Activated CD8-positive, alpha-beta T cell treated with anti-CD3 and anti-CD28 coated beads, Interleukin-2, amount 10 ng/mL, durations not matched to agents 7 days and 5 days (primary cell): ENCODE measurements around the gene SIPA1L2. TPM values are rescaled to one million over a fixed set of nuclear protein-coding genes. Genes with fewer than 3 reads are reported as not detected.

Source experiments
- ATAC-seq: fragments of 150-1000 bp; cut with Tn5 transposase; one replicate; pipeline ENCODE4 v1.10.0; 2021; ENCODE audit warnings: moderate library complexity
- CTCF ChIA-PET: fragments of 350-600 bp; sonication (Branson Sonifier 250); formaldehyde crosslinking; loops from one replicate; lab custom pipeline; 2021; ENCODE audit warnings: antibody characterized with exemption; lab: Charles Lee
- POLR2A ChIA-PET: fragments of 350-600 bp; sonication (Branson Sonifier 250); formaldehyde crosslinking; loops from one replicate; lab custom pipeline; 2021; ENCODE audit warnings: antibody characterized with exemption; lab: Charles Lee
- DNase-seq: peaks from one replicate; pipeline ENCODE4 v3.0.0-alpha.2; 2020
- H3K27ac Mint-ChIP-seq: one replicate; pipeline ENCODE4 v1.8.0; 2021; ENCODE audit warnings: mild to moderate bottlenecking, mixed read lengths
- H3K27me3 Mint-ChIP-seq: one replicate; pipeline ENCODE4 v1.8.0; 2021; ENCODE audit warnings: low read depth, mixed read lengths
- H3K36me3 Mint-ChIP-seq: one replicate; pipeline ENCODE4 v1.8.0; 2021; ENCODE audit warnings: low read depth, mixed read lengths
- H3K4me1 Mint-ChIP-seq: one replicate; pipeline ENCODE4 v1.8.0; 2021; ENCODE audit warnings: low read depth, mixed read lengths
- H3K4me3 Mint-ChIP-seq: one replicate; pipeline ENCODE4 v1.8.0; 2021; ENCODE audit warnings: mild to moderate bottlenecking, mixed read lengths
- H3K9me3 Mint-ChIP-seq: one replicate; pipeline ENCODE4 v1.8.0; 2022; ENCODE audit warnings: mixed read lengths; ENCODE audit not compliant: insufficient read depth
- total RNA-seq, 2 experiments: library from RNA; stranded (reverse); gene quantifications; one replicate each; pipeline ENCODE4 v1.2.3, GENCODE V29; 2021

Gene SIPA1L2
- under 1 TPM; 0.23 to 0.66 TPM for total RNA-seq

GRCh38 chr1:232630047-232630893, at the start of gene SIPA1L2:
Gene SIPA1L2 (minus strand): TSS chr1:232630133. CDS start chr1:232515339, 114,794 bp downstream.
- Mint-ChIP-seq H3K9me3 (no peaks in the 10 kb centered on the region), H3K27me3 (peaks cover 50% of the 10 kb centered on the region), H3K4me1 (peaks cover 14% of the 10 kb centered on the region), H3K4me3 (peak within 1 kb of the TSS; percentile 78), H3K27ac (no peak within 1 kb of the TSS), H3K36me3 (no peaks in the 10 kb centered on the region)
- ChIA-PET POLR2A (no interaction called here), CTCF (no interaction called here)
- DNase-seq (peak; percentile 84), ATAC-seq (peak; percentile 99)

- no peaks in the 10 kb centered on the region for H3K4me1 Mint-ChIP-seq
- ATAC-seq (no peak), DNase-seq (no peak)
- H3K4me3 Mint-ChIP-seq = no peak overlapping the region
- no peaks in the 10 kb centered on the region for H3K36me3 Mint-ChIP-seq
- ChIA-PET POLR2A (no interaction called here), CTCF (no interaction called here)
- no peaks in the 10 kb centered on the region for H3K27me3 Mint-ChIP-seq
- H3K9me3 Mint-ChIP-seq = no peaks in the 10 kb centered on the region
- H3K27ac Mint-ChIP-seq = no peak overlapping the region
These were observed 48.4 kb upstream of the SIPA1L2 start for GRCh38 chr1:232678185-232678886.

- H3K36me3 Mint-ChIP-seq = no peaks in the 10 kb centered on the region
- H3K9me3 Mint-ChIP-seq = no peaks in the 10 kb centered on the region
These were observed 46.4 kb upstream of the SIPA1L2 start for GRCh38 chr1:232676307-232676706.

GRCh38 chr1:232675898-232676297, 46.0 kb upstream of the SIPA1L2 start:
- CTCF ChIA-PET = interaction anchor here (0.9 to 1.1 kb wide), 2 partner anchors 16 to 49 kb away, joined by 3 read pairs; no protein-coding TSS in a partner anchor
- Mint-ChIP-seq H3K36me3 (no peaks in the 10 kb centered on the region), H3K27ac (no peak overlapping the region), H3K4me3 (no peak overlapping the region), H3K4me1 (no peaks in the 10 kb centered on the region), H3K27me3 (peaks cover 2% of the 10 kb centered on the region), H3K9me3 (no peaks in the 10 kb centered on the region)
- ATAC-seq = no peak
- no peak for DNase-seq
- POLR2A ChIA-PET = no interaction called here

More at GRCh38 chr1:232676307-232676706, 46.4 kb upstream of the SIPA1L2 start:
- DNase-seq (no peak), ATAC-seq (peak; percentile 15)
- no peak overlapping the region for H3K4me3 Mint-ChIP-seq
- ChIA-PET CTCF (interaction anchor here (0.9 to 1.1 kb wide), 2 partner anchors 16 to 49 kb away, joined by 3 read pairs; no protein-coding TSS in a partner anchor), POLR2A (no interaction called here)
- no peaks in the 10 kb centered on the region for H3K4me1 Mint-ChIP-seq
- no peak overlapping the region for H3K27ac Mint-ChIP-seq
- peaks cover 2% of the 10 kb centered on the region for H3K27me3 Mint-ChIP-seq

- ATAC-seq = no peak
- no peaks in the 10 kb centered on the region for H3K4me1 Mint-ChIP-seq
- ChIA-PET POLR2A (no interaction called here), CTCF (interaction anchor here (1.1 kb wide), 1 partner anchor 15 kb away, joined by 3 read pairs; no protein-coding TSS in a partner anchor)
- no peaks in the 10 kb centered on the region for H3K36me3 Mint-ChIP-seq
- peaks cover 6% of the 10 kb centered on the region for H3K27me3 Mint-ChIP-seq
- DNase-seq = no peak
- no peak overlapping the region for H3K27ac Mint-ChIP-seq
- H3K4me3 Mint-ChIP-seq = no peak overlapping the region
- H3K9me3 Mint-ChIP-seq = no peaks in the 10 kb centered on the region
These were observed 45.3 kb upstream of the SIPA1L2 start for GRCh38 chr1:232675260-232675659.

GRCh38 chr1:232673256-232673655, 43.3 kb upstream of the SIPA1L2 start:
- no peaks in the 10 kb centered on the region for H3K4me1 Mint-ChIP-seq
- no peak overlapping the region for H3K27ac Mint-ChIP-seq
- H3K36me3 Mint-ChIP-seq = no peaks in the 10 kb centered on the region
- H3K9me3 Mint-ChIP-seq = no peaks in the 10 kb centered on the region
- ATAC-seq (no peak), DNase-seq (no peak)
- CTCF ChIA-PET = interaction anchor here (1.8 kb wide), 1 partner anchor 10 kb away, joined by 6 read pairs; no protein-coding TSS in a partner anchor
- peaks cover 11% of the 10 kb centered on the region for H3K27me3 Mint-ChIP-seq
- no peak overlapping the region for H3K4me3 Mint-ChIP-seq
- POLR2A ChIA-PET = no interaction called here

- DNase-seq (no peak), ATAC-seq (no peak)
- Mint-ChIP-seq H3K27me3 (peaks cover 14% of the 10 kb centered on the region), H3K36me3 (no peaks in the 10 kb centered on the region), H3K27ac (no peak overlapping the region), H3K4me3 (no peak overlapping the region), H3K9me3 (no peaks in the 10 kb centered on the region), H3K4me1 (peaks cover 11% of the 10 kb centered on the region)
- ChIA-PET CTCF (no interaction called here), POLR2A (no interaction called here)
These were observed 40.2 kb upstream of the SIPA1L2 start for GRCh38 chr1:232669981-232670747.

- H3K9me3 Mint-ChIP-seq = no peaks in the 10 kb centered on the region
- POLR2A ChIA-PET = no interaction called here
- CTCF ChIA-PET = interaction anchor here (1.4 kb wide), 1 partner anchor 33 kb away, joined by 5 read pairs; no protein-coding TSS in a partner anchor
- no peaks in the 10 kb centered on the region for H3K36me3 Mint-ChIP-seq
- DNase-seq (no peak), ATAC-seq (no peak)
- H3K27ac Mint-ChIP-seq = no peak overlapping the region
- H3K27me3 Mint-ChIP-seq = peaks cover 12% of the 10 kb centered on the region
- peaks cover 11% of the 10 kb centered on the region for H3K4me1 Mint-ChIP-seq
- H3K4me3 Mint-ChIP-seq = no peak overlapping the region
These were observed 37.8 kb upstream of the SIPA1L2 start for GRCh38 chr1:232667778-232668165.

GRCh38 chr1:232667094-232667777, 37.3 kb upstream of the SIPA1L2 start:
- CTCF ChIA-PET = interaction anchor here (1.4 kb wide), 1 partner anchor 33 kb away, joined by 5 read pairs; no protein-coding TSS in a partner anchor
- ATAC-seq (no peak), DNase-seq (no peak)
- Mint-ChIP-seq H3K9me3 (no peaks in the 10 kb centered on the region), H3K36me3 (no peaks in the 10 kb centered on the region), H3K27ac (no peak overlapping the region), H3K4me1 (peaks cover 11% of the 10 kb centered on the region), H3K27me3 (peaks cover 12% of the 10 kb centered on the region), H3K4me3 (no peak overlapping the region)
- POLR2A ChIA-PET = no interaction called here

- CTCF ChIA-PET = no interaction called here
- H3K27ac Mint-ChIP-seq = no peak overlapping the region
- H3K27me3 Mint-ChIP-seq = peaks cover 12% of the 10 kb centered on the region
- no peak overlapping the region for H3K4me3 Mint-ChIP-seq
- POLR2A ChIA-PET = no interaction called here
- no peaks in the 10 kb centered on the region for H3K36me3 Mint-ChIP-seq
- H3K9me3 Mint-ChIP-seq = no peaks in the 10 kb centered on the region
- no peak for DNase-seq
- ATAC-seq = no peak
- H3K4me1 Mint-ChIP-seq = peaks cover 11% of the 10 kb centered on the region
These were observed 35.2 kb upstream of the SIPA1L2 start for GRCh38 chr1:232664844-232665777.
